ENCODE data around the gene MYO15A.

The MYO15A gene

DNA sequence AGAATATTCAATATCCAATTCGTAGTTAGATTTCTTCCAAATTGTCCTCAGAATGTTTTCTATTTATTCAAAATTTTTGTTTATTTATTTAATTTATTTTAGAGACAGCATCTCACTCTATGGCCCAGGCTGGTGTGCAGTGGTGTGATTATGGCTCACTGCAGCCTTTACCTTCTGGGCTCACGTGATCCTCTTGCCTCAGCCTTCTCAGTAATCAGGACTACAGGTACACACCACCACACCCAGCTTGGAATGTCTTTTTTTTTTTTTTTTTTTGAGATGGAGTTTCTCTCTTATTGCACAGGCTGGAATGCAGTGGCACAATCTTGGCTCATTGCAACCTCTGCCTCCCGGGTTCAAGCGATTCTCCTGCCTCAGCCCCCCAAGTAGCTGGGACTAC is 24.3 kb upstream of the MYO15A start:
- H3K4me3 ChIP-seq (ENCODE audit: low read depth, low read length), result no peak overlapping the region
- no peak for DNase-seq (ENCODE audit: low read depth)
- in situ Hi-C loops (cut with HindIII; ENCODE audit: low sequenced_read_pairs), result no loop called here
- TF ChIP-seq, protein P1, sequence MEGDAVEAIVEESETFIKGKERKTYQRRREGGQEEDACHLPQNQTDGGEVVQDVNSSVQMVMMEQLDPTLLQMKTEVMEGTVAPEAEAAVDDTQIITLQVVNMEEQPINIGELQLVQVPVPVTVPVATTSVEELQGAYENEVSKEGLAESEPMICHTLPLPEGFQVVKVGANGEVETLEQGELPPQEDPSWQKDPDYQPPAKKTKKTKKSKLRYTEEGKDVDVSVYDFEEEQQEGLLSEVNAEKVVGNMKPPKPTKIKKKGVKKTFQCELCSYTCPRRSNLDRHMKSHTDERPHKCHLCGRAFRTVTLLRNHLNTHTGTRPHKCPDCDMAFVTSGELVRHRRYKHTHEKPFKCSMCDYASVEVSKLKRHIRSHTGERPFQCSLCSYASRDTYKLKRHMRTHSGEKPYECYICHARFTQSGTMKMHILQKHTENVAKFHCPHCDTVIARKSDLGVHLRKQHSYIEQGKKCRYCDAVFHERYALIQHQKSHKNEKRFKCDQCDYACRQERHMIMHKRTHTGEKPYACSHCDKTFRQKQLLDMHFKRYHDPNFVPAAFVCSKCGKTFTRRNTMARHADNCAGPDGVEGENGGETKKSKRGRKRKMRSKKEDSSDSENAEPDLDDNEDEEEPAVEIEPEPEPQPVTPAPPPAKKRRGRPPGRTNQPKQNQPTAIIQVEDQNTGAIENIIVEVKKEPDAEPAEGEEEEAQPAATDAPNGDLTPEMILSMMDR (IDR thresholded peaks at IDR 0.05; ENCODE audit: low read depth, low read length, missing control alignments), result no peak

DNA sequence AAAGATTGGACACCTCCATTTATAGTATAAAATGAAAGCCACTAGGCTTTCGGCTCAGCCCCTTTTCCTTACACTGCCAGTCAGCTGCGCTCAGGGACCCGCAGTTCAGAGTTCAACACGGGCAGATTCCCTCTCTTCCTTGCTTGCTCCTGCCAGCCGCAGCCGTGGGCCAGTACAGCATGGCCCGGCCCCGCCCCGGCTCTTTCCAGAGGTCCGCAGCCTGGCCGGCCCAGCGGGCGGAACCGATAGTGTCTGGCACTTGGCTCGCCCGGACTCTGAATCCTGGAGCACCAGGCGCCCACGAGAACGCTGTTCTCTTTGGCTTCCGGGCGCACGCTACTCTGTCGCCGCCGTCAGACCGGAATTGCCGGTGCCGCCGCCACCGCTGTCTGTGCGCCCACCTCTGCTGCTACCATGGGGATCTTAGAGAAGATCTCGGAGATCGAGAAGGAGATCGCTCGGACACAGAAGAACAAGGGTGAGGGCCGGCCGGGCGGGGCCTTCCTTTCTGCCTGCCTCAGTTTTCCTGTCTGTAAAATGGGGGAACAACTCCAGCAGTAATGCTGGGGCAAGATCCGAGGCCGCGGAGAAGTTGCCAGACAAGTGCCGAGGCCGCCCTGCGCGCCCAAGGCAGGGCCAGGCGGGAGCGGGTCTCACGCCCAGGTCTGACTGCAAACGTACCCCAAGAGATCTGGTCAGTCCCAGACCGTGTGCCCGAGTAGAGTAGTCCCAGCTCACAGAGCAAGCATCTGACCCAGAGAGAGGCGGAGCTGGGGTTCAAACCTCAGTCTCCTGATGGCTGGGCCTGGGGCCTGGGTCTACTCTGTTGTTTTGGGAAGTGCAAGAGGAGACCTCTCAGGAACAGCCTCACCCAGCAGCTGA is 20.7 kb upstream of the MYO15A start, which contains the start of gene DRG2:
Gene DRG2 (plus strand): TSS at position 339 of the 882 bp plus-strand sequence. CDS start 76 bp downstream, at position 415.
- TF ChIP-seq, protein P1 (IDR thresholded peaks at IDR 0.05; ENCODE audit: low read depth, low read length, missing control alignments), result no peak
- peak; percentile 77 for DNase-seq (ENCODE audit: low read depth)
- H3K4me3 ChIP-seq (ENCODE audit: low read depth, low read length), result peak within 1 kb of the TSS; percentile 98
- in situ Hi-C loops (cut with HindIII; ENCODE audit: low sequenced_read_pairs), result no loop called here

- no peak for DNase-seq (ENCODE audit: low read depth)
- TF ChIP-seq, protein P1 (IDR thresholded peaks at IDR 0.05; ENCODE audit: low read depth, low read length, missing control alignments), result no peak
- H3K4me3 ChIP-seq (ENCODE audit: low read depth, low read length), result no peak overlapping the region
- in situ Hi-C loops (cut with HindIII; ENCODE audit: low sequenced_read_pairs), result no loop called here
Observed at GRCh38 chr17:18089613-18090012, 18.9 kb upstream of the MYO15A start.

GRCh38 chr17:18093616-18094408 is 14.7 kb upstream of the MYO15A start:
- TF ChIP-seq, protein P1 (IDR thresholded peaks at IDR 0.05; ENCODE audit: low read depth, low read length, missing control alignments), result peak; percentile 54
- no peak overlapping the region for H3K4me3 ChIP-seq (ENCODE audit: low read depth, low read length)
- in situ Hi-C loops (cut with HindIII; ENCODE audit: low sequenced_read_pairs), result no loop called here
- DNase-seq (ENCODE audit: low read depth), result peak; percentile 8

DNA sequence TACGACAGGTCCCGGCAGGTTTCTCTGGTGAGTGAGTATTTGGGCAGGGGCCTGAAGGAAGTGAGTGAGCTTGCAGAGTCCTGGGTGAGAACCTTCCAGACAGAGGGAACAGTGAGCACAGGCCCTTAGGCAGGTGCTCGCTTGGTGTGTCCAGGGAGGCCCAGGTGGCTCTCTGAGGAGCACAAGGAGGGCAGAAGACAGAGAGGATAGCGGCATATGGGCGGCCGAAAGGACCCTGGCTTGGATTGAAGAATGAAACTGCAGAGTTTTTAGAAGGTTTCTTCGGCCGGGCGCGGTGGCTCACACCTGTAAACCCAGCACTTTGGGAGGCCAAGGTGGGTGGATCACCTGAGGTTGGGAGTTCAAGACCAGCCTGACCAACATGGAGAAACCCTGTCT is 14.1 kb upstream of the MYO15A start:
- no peak for DNase-seq (ENCODE audit: low read depth)
- H3K4me3 ChIP-seq (ENCODE audit: low read depth, low read length), result no peak overlapping the region
- in situ Hi-C loops (cut with HindIII; ENCODE audit: low sequenced_read_pairs), result no loop called here
- TF ChIP-seq, protein P1 (IDR thresholded peaks at IDR 0.05; ENCODE audit: low read depth, low read length, missing control alignments), result no peak

DNA sequence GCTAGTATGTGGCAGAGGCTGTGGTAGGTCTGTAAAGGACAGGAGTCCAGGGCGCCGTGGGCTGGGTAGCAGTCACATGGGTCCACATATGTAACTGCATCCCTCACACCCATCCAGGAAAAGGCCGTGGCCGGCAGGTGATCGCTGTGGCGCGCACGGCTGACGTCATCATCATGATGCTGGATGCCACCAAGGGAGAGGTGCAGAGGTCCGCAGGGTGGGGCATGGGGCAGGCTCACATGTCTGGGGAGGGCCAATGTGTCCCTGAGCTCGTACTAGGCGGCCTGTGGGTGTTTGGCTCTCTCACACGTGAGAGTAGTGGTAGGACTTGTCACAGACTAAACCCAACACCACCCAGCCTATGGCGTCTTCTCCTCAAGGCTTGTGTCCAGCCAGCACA is 9.0 kb upstream of the MYO15A start:
- no peak for DNase-seq (ENCODE audit: low read depth)
- no peak overlapping the region for H3K4me3 ChIP-seq (ENCODE audit: low read depth, low read length)
- in situ Hi-C loops (cut with HindIII; ENCODE audit: low sequenced_read_pairs), result no loop called here
- TF ChIP-seq, protein P1 (IDR thresholded peaks at IDR 0.05; ENCODE audit: low read depth, low read length, missing control alignments), result no peak

Measured in astrocyte of the cerebellum (primary cell).